A673 (cell line): ENCODE measurements around the gene LRRC74A. TPM values are rescaled to one million over a fixed set of nuclear protein-coding genes. Genes with fewer than 3 reads are reported as not detected.
A peak's percentile ranks its signal among the peaks of the same experiment; 100 is the strongest.

Experiments
- BruUV-seq: library from RNA; stranded (reverse); fragments of 400-500 nt; replicated peaks from 2 replicates; lab custom pipeline; 2021; lab: Mats Ljungman, UMichigan
- CTCF ChIA-PET: fragments of 300-600 bp; sonication (Branson Sonifier 250); formaldehyde crosslinking; loops from one replicate; lab custom pipeline; 2022; ENCODE audit warnings: antibody characterized with exemption; lab: Charles Lee
- POLR2A ChIA-PET: fragments of 300-600 bp; sonication (Branson Sonifier 250); formaldehyde crosslinking; loops from one replicate; lab custom pipeline; 2022; ENCODE audit warnings: antibody characterized with exemption; ENCODE audit not compliant: low non-redundant PET; lab: Charles Lee
- DNase-seq: peaks from one replicate; pipeline ENCODE4 v3.0.0-alpha.2; 2015; ENCODE audit warnings: low spot score
- H3K27ac ChIP-seq: fragments of 200-600 bp; sonication (generic); 2 replicates; pipeline ENCODE4 v1.5.1; 2016; ENCODE audit warnings: mixed run types, low read depth, mild to moderate bottlenecking, mixed read lengths, antibody characterized with exemption, low read length; ENCODE audit not compliant: poor library complexity, severe bottlenecking
- H3K27me3 ChIP-seq: fragments of 200-600 bp; sonication (generic); replicated peaks from 2 replicates; pipeline ENCODE4 v1.6.1; 2017; ENCODE audit warnings: mixed run types, low read depth, mild to moderate bottlenecking, mixed read lengths, antibody characterized with exemption, low read length; ENCODE audit not compliant: insufficient read depth, poor library complexity
- H3K36me3 ChIP-seq: fragments of 200-600 bp; sonication (generic); 2 replicates; pipeline ENCODE4 v1.6.1; 2016; ENCODE audit warnings: mixed run types, mild to moderate bottlenecking, mixed read lengths, antibody characterized with exemption, low read length; ENCODE audit not compliant: insufficient read depth, poor library complexity, severe bottlenecking
- H3K4me1 ChIP-seq: fragments of 200-600 bp; sonication (generic); 2 replicates; pipeline ENCODE4 v1.6.1; 2017; ENCODE audit warnings: mixed run types, mild to moderate bottlenecking, mixed read lengths, antibody characterized with exemption, low read length; ENCODE audit not compliant: insufficient read depth, poor library complexity, severe bottlenecking
- H3K4me3 ChIP-seq: fragments of 200-600 bp; sonication (generic); 2 replicates; pipeline ENCODE4 v1.5.1; 2016; ENCODE audit warnings: low read depth, mixed run types, mild to moderate bottlenecking, mixed read lengths, low read length; ENCODE audit not compliant: poor library complexity, severe bottlenecking
- H3K9me3 ChIP-seq: fragments of 200-600 bp; sonication (generic); 2 replicates; pipeline ENCODE4 v1.6.1; 2016; ENCODE audit warnings: mixed run types, low read depth, mild to moderate bottlenecking, mixed read lengths, antibody characterized with exemption, low read length; ENCODE audit not compliant: poor library complexity, severe bottlenecking
- EZH2 ChIP-seq: fragments of 200-600 bp; sonication (generic); IDR thresholded peaks from 2 replicates; pipeline ENCODE4 v1.6.1; 2017; ENCODE audit warnings: borderline replicate concordance, low read depth, mild to moderate bottlenecking, mixed read lengths, antibody characterized with exemption, low read length; ENCODE audit not compliant: poor library complexity, severe bottlenecking
- intact Hi-C: fragments of 100-400 bp; cut with micrococcal nuclease; formaldehyde crosslinking; loops from one replicate; pipeline ENCODE4 v1.10.0; 2022; ENCODE audit not compliant: unreplicated experiment
- total RNA-seq: library from RNA; stranded (reverse); gene quantifications from 2 replicates; pipeline ENCODE4 v1.2.3, GENCODE V29; 2021
- TF ChIP-seq, protein P1 (sequence below): fragments of 300-800, 200-600 bp; sonication (generic); conservative IDR thresholded peaks from 2 replicates; pipeline ENCODE4 v1.5.1; 2017; ENCODE audit warnings: low read depth, mild to moderate bottlenecking, antibody characterized with exemption, low read length, moderate library complexity, mixed read lengths

LRRC74A gene
- total RNA-seq, 1 experiment from 2014 or later: not detected

DNA sequence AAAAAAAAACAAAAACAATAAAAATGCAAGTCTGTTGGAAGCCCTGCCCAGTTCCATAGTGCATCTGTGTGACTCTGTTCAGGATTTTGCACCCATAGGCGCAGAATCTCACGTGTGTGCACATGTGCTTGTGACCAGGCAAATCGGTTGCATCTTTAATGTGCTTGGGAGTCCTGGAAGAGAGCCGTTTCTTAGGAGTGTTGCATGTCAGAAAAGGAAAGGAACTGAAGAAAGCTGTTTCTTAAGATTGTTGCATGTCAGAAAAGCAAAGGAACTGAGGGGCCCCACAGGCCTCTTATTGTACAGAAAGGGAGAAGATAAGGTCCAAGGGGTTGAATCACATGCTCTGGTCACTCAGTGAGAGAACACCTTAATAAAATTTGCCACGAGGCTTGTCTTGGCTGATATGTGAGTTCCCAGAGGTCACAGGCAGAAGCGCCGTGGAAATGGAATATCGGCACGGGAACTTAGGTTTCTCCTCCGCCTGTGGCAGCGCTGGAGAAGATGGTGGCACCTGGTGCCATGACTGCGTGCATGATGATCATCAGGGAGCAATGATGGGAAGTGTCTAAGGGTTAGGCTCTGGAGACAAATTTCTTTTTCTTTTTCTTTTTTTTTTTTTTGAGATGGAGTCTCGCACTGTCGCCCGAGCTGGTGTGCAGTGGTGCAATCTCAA lies 90.0 kb downstream of the LRRC74A start:
- Histone ChIP-seq H3K27me3 (no peaks in the 10 kb centered on the region), H3K27ac (peak overlapping the region; percentile 24), H3K4me3 (no peak overlapping the region), H3K4me1 (peaks cover 65% of the 10 kb centered on the region), H3K36me3 (no peaks in the 10 kb centered on the region), H3K9me3 (no peaks in the 10 kb centered on the region)
- BruUV-seq: no TSS peak
- intact Hi-C loops: loop anchor here (5.0 kb wide), 1 partner anchor 111 kb away; the partner anchor contains the start of gene IRF2BPL
- DNase-seq: no peak
- ChIA-PET POLR2A (interaction anchor here (0.6 kb wide), 1 partner anchor 13 kb away, joined by 4 read pairs; no protein-coding TSS in a partner anchor), CTCF (interaction anchor here (0.6 to 1.1 kb wide), 2 partner anchors 13 to 32 kb away, joined by 4 read pairs; no protein-coding TSS in a partner anchor)
- no peak for TF ChIP-seq EZH2
- TF ChIP-seq, protein P1, sequence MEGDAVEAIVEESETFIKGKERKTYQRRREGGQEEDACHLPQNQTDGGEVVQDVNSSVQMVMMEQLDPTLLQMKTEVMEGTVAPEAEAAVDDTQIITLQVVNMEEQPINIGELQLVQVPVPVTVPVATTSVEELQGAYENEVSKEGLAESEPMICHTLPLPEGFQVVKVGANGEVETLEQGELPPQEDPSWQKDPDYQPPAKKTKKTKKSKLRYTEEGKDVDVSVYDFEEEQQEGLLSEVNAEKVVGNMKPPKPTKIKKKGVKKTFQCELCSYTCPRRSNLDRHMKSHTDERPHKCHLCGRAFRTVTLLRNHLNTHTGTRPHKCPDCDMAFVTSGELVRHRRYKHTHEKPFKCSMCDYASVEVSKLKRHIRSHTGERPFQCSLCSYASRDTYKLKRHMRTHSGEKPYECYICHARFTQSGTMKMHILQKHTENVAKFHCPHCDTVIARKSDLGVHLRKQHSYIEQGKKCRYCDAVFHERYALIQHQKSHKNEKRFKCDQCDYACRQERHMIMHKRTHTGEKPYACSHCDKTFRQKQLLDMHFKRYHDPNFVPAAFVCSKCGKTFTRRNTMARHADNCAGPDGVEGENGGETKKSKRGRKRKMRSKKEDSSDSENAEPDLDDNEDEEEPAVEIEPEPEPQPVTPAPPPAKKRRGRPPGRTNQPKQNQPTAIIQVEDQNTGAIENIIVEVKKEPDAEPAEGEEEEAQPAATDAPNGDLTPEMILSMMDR: no peak

DNA sequence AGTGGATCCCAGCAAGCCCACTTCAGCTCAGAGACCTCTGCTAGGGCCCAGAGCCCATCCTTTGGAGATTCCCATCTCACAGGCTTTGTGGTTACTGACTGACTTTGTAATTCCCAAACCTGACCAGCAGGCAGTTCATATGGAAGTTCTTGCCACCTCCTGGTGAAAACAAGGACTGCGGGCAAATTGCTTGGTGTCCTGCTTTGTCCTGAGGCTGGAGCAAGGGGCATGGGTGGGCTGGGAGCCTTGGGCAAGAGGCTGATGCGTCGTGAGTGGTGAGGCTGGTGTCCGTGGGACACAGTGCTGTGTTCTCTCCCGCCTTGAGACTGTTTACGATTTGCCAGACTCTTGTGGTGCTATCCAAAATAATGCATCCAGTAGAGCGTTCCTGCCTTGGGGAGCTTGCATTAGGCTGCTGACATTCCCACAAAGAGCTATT lies 91.0 kb downstream of the LRRC74A start:
- ChIA-PET POLR2A (no interaction called here), CTCF (interaction anchor here (0.6 to 1.5 kb wide), 5 partner anchors 12 to 44 kb away, joined by 3 to 7 read pairs (median 4); no protein-coding TSS in a partner anchor)
- Histone ChIP-seq H3K27ac (peak overlapping the region; percentile 99), H3K4me3 (no peak overlapping the region), H3K36me3 (no peaks in the 10 kb centered on the region), H3K9me3 (no peaks in the 10 kb centered on the region), H3K4me1 (peaks cover 75% of the 10 kb centered on the region), H3K27me3 (no peaks in the 10 kb centered on the region)
- TF ChIP-seq, protein P1: peak; percentile 79
- TF ChIP-seq EZH2: no peak
- no TSS peak for BruUV-seq
- intact Hi-C loops: loop anchor here (5.0 kb wide), 1 partner anchor 110 kb away; the partner anchor contains the start of gene IRF2BPL
- peak; percentile 82 for DNase-seq

DNA sequence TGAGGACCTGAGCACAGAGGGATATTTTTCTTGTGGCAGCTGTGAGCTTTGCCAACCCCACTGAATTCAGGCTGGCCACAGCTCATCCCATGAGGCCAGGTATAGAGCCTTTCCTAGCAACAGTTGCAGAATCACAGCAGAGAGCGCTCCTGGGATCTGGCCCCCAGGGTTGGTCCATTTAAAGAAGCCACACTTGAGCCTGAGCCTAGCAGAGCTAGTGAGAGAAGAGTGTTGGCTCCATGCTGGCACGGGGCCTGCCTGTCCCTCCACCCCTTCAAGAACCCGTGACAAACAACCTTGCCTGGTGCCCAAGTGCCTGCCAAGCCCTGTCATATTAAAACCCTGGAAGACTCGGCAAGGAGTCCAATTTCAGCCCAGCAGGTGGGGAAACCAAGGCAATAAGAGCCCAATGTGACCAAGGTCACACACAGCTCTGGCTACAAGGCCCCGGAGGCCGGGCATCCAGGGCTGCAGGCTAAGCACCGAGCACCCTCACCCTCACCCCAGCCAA lies 91.6 kb downstream of the LRRC74A start:
- H3K27me3 ChIP-seq: no peaks in the 10 kb centered on the region
- no peaks in the 10 kb centered on the region for H3K9me3 ChIP-seq
- TF ChIP-seq EZH2: no peak
- TF ChIP-seq, protein P1: no peak
- peak; percentile 76 for DNase-seq
- peaks cover 81% of the 10 kb centered on the region for H3K4me1 ChIP-seq
- H3K36me3 ChIP-seq: no peaks in the 10 kb centered on the region
- intact Hi-C loops: loop anchor here (1.0 to 5.0 kb wide), 2 partner anchors 110 to 136 kb away; partner anchors contain the start of gene IRF2BPL
- BruUV-seq: no TSS peak
- CTCF ChIA-PET: interaction anchor here (0.5 to 1.5 kb wide), 5 partner anchors 30 to 136 kb away, joined by 3 to 7 read pairs (median 3); no protein-coding TSS in a partner anchor
- H3K4me3 ChIP-seq: no peak overlapping the region
- POLR2A ChIA-PET: interaction anchor here (0.6 kb wide), 1 partner anchor 36 kb away, joined by 3 read pairs; no protein-coding TSS in a partner anchor
- peak overlapping the region; percentile 99 for H3K27ac ChIP-seq
